PC-9 (cell line): ENCODE data around the gene CDC123. TPM values are rescaled to one million over a fixed set of nuclear protein-coding genes. Genes with fewer than 3 reads are reported as not detected.

Experiments used
- BruUV-seq: library from RNA; stranded (reverse); fragments of 400-500 nt; replicated peaks from 2 replicates; lab custom pipeline; 2021; lab: Mats Ljungman, UMichigan
- CTCF ChIA-PET: fragments of 300-600 bp; sonication (Branson Sonifier 250); formaldehyde crosslinking; loops from one replicate; lab custom pipeline; 2022; ENCODE audit warnings: antibody characterized with exemption; lab: Charles Lee
- POLR2A ChIA-PET: fragments of 300-600 bp; sonication (Branson Sonifier 250); formaldehyde crosslinking; loops from one replicate; lab custom pipeline; 2022; ENCODE audit warnings: antibody characterized with exemption; ENCODE audit not compliant: unreplicated experiment; lab: Charles Lee
- DNase-seq, 2 experiments: peaks; one replicate each; pipeline versions ENCODE4 v3.0.0 to v3.0.0-alpha.2; 2015 to 2022; ENCODE audit warnings: mixed read lengths in 1 of 2
- H2AFZ ChIP-seq: fragments of 200-600 bp; sonication (generic); 2 replicates; pipeline ENCODE4 v1.8.1; 2017; ENCODE audit warnings: antibody characterized with exemption
- H3F3A ChIP-seq: fragments of 200-600 bp; sonication (generic); 2 replicates; pipeline ENCODE4 v1.8.1; 2017; ENCODE audit warnings: antibody characterized with exemption, mild to moderate bottlenecking, low read depth; ENCODE audit not compliant: insufficient read depth
- H3K27ac ChIP-seq: fragments of 200-600 bp; sonication (generic); 2 replicates; pipeline ENCODE4 v1.6.1; 2016; ENCODE audit warnings: mixed run types
- H3K27me3 ChIP-seq: fragments of 200-600 bp; sonication (generic); 2 replicates; pipeline ENCODE4 v1.6.1; 2016; ENCODE audit warnings: low read depth, mixed run types; ENCODE audit not compliant: insufficient read depth
- H3K36me3 ChIP-seq: fragments of 200-600 bp; sonication (generic); 2 replicates; pipeline ENCODE4 v1.6.1; 2016; ENCODE audit warnings: low read depth, mixed run types
- H3K4me1 ChIP-seq: fragments of 200-600 bp; sonication (generic); replicated peaks from 2 replicates; pipeline ENCODE4 v1.6.1; 2016; ENCODE audit warnings: mixed run types; ENCODE audit not compliant: insufficient read depth
- H3K4me2 ChIP-seq: fragments of 200-600 bp; sonication (generic); 2 replicates; pipeline ENCODE4 v1.6.1; 2017; ENCODE audit warnings: mixed run types
- H3K4me3 ChIP-seq: fragments of 200-600 bp; sonication (generic); 2 replicates; pipeline ENCODE4 v1.6.1; 2016; ENCODE audit warnings: mixed run types
- H3K79me2 ChIP-seq: fragments of 200-600 bp; sonication (generic); 2 replicates; pipeline ENCODE4 v1.6.1; 2017; ENCODE audit warnings: low read depth, mixed run types
- H3K9me2 ChIP-seq: fragments of 200-600 bp; sonication (generic); 2 replicates; pipeline ENCODE4 v1.8.1; 2017; ENCODE audit warnings: mild to moderate bottlenecking; ENCODE audit not compliant: insufficient read depth
- H3K9me3 ChIP-seq: fragments of 200-600 bp; sonication (generic); 2 replicates; pipeline ENCODE4 v1.8.1; 2016; ENCODE audit warnings: low read depth; ENCODE audit not compliant: insufficient read depth
- H4K20me1 ChIP-seq: fragments of 200-600 bp; sonication (generic); 2 replicates; pipeline ENCODE4 v1.8.1; 2017; ENCODE audit not compliant: insufficient read depth
- EZH2 ChIP-seq: fragments of 200-600 bp; sonication (generic); IDR thresholded peaks from 2 replicates; pipeline ENCODE4 v1.8.0; 2017; ENCODE audit warnings: antibody characterized with exemption, low read depth
- intact Hi-C: fragments of 100-400 bp; cut with micrococcal nuclease; formaldehyde crosslinking; loops from one replicate; pipeline ENCODE4 v1.10.0; 2022; ENCODE audit not compliant: unreplicated experiment
- total RNA-seq: library from RNA; stranded (reverse); gene quantifications from 2 replicates; pipeline ENCODE4 v1.2.3, GENCODE V29; 2021
- TF ChIP-seq, protein P1 (sequence below): fragments of 200-600 bp; sonication (generic); conservative IDR thresholded peaks from 2 replicates; pipeline ENCODE4 v1.6.1; 2017; ENCODE audit warnings: mixed run types, antibody characterized with exemption, mild to moderate bottlenecking, moderate library complexity

CDC123 gene
- total RNA-seq, 1 experiment from 2014 or later, result 86.0 TPM

DNA sequence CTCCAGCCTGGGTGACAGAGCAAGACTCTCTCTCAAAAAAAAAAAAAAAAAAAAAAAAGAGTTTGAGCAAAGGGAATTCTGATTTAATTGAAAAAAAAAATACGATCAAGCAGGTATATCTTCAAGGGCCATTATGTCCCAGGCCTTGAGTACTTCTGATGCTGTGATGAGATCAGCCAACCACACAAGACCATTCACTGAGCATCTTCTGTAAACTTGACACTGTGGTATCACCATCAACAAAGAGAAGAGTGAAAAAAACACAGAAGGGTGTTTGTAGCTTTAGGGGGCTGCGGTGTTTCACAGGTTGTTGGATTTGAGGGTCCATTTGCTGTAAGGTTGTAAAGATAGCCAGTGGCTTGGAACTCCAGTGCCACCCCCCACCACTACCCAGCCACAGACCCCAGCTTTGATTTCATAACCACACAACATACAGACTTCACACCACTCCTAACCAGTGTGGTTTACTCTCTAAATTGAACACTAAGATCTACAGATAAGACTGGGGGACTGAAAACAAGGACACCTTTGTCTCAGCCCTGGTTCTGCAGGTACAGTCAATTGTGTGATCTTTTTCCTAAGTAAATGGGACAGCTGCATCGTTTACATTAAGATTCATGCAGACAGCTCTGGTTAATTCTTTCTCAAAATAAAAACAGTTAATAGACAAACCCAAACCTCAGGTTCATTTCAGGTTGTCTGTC, 66.4 kb downstream of the CDC123 start:
- H3K36me3 ChIP-seq, result no peaks in the 10 kb centered on the region
- DNase-seq, result peak in 1 of 2 experiments; percentile 37
- H3F3A ChIP-seq, result peaks cover 10% of the 10 kb centered on the region; the same call in 1 of the 2 replicates
- no peaks in the 10 kb centered on the region for H4K20me1 ChIP-seq
- ChIA-PET CTCF (interaction anchor here (1.0 kb wide), 1 partner anchor 394 kb away, joined by 3 read pairs; no protein-coding TSS in a partner anchor), POLR2A (no interaction called here)
- no peak overlapping the region for H3K27ac ChIP-seq
- no peaks in the 10 kb centered on the region for H3K27me3 ChIP-seq
- H3K79me2 ChIP-seq, result no peaks in the 10 kb centered on the region
- H2AFZ ChIP-seq, result no peak overlapping the region
- H3K9me2 ChIP-seq, result no peaks in the 10 kb centered on the region
- no peaks in the 10 kb centered on the region for H3K9me3 ChIP-seq
- TF ChIP-seq, protein P1, sequence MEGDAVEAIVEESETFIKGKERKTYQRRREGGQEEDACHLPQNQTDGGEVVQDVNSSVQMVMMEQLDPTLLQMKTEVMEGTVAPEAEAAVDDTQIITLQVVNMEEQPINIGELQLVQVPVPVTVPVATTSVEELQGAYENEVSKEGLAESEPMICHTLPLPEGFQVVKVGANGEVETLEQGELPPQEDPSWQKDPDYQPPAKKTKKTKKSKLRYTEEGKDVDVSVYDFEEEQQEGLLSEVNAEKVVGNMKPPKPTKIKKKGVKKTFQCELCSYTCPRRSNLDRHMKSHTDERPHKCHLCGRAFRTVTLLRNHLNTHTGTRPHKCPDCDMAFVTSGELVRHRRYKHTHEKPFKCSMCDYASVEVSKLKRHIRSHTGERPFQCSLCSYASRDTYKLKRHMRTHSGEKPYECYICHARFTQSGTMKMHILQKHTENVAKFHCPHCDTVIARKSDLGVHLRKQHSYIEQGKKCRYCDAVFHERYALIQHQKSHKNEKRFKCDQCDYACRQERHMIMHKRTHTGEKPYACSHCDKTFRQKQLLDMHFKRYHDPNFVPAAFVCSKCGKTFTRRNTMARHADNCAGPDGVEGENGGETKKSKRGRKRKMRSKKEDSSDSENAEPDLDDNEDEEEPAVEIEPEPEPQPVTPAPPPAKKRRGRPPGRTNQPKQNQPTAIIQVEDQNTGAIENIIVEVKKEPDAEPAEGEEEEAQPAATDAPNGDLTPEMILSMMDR, result no peak
- TF ChIP-seq EZH2, result no peak
- BruUV-seq, result no TSS peak
- H3K4me3 ChIP-seq, result no peak overlapping the region
- peaks cover 25% of the 10 kb centered on the region for H3K4me1 ChIP-seq
- intact Hi-C loops, result loop anchor here (5.0 kb wide), 2 partner anchors 285 to 640 kb away; no protein-coding TSS in a partner anchor
- H3K4me2 ChIP-seq, result no peak overlapping the region

DNA sequence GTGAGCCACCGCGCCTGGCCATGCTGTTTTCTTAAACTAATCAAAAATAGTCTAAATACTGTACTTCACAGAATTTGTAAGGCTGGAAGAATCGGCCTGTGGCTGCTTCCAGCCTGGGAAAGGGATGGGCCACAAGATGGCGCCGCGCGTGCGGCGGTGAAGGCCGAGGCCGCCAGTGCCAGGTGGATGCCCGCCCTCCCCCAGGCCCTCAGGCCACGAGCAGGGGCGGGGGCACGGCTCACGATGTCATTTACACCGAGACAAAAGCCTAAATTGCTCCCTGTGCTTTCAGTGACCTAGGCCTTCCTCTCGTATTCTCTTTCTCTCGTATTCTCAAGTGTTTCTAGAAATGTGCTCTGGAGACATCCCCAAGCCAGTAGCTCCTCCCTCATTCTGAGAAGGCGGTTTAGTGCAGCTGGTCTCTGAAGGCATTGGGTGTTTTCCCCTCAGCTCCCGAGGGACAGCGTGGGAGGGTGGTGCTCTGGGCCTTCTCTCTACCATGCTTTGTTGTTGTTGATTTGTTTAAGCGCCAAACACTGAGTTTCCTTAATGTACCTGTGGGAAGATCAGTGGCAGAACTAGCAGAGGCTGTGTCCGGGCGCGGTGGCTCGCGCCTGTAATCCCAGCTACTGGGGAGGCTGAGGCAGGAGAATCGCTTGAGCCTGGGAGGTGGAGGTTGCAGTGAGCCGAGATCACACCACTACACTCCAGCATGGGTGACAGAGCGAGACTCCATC, 68.4 kb downstream of the CDC123 start:
- no peak overlapping the region for H2AFZ ChIP-seq
- H4K20me1 ChIP-seq, result no peaks in the 10 kb centered on the region
- H3K27ac ChIP-seq, result peak overlapping the region; percentile 68
- ChIA-PET POLR2A (interaction anchor here (1.0 kb wide), 1 partner anchor 392 kb away, joined by 7 read pairs; no protein-coding TSS in a partner anchor), CTCF (interaction anchor here (0.6 to 1.1 kb wide), 6 partner anchors 13 to 443 kb away, joined by 4 to 20 read pairs (median 5); no protein-coding TSS in a partner anchor)
- peaks cover 10% of the 10 kb centered on the region; the same call in 1 of the 2 replicates for H3F3A ChIP-seq
- H3K4me3 ChIP-seq, result peak overlapping the region; percentile 31; the same call in 1 of the 2 replicates
- H3K79me2 ChIP-seq, result no peaks in the 10 kb centered on the region
- no peaks in the 10 kb centered on the region for H3K9me3 ChIP-seq
- BruUV-seq, result no TSS peak
- no peaks in the 10 kb centered on the region for H3K9me2 ChIP-seq
- H3K27me3 ChIP-seq, result no peaks in the 10 kb centered on the region
- TF ChIP-seq, protein P1, result peak; percentile 81
- TF ChIP-seq EZH2, result no peak
- intact Hi-C loops, result loop anchor here (1.0 to 5.0 kb wide), 7 partner anchors 85 to 810 kb away; partner anchors contain the start of gene CAMK1D
- peak; percentile 73 to 86 for DNase-seq
- H3K36me3 ChIP-seq, result no peaks in the 10 kb centered on the region
- H3K4me2 ChIP-seq, result peak overlapping the region; percentile 72
- peaks cover 30% of the 10 kb centered on the region for H3K4me1 ChIP-seq

DNA sequence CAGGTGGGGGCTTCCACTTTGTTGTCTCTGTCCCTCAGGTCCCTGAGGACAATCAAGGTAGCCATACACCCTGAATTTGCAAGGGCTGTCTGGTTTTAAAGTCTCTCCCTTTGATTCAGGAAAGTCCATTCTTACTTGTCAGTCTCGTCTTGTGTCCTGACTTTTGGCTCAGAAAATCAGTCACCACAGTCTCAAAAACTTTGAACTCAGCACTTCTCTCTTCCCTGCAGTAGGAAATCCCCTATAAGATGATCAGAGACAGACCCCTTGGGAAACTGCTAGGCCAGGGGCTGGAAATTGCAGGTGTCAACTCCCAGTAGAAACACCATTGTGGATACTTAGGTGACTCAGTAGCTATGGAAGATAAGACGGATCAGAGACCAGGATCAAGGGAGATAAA, 73.1 kb downstream of the CDC123 start:
- CTCF ChIA-PET, result no interaction called here
- Histone ChIP-seq H4K20me1 (no peaks in the 10 kb centered on the region), H3K9me3 (no peaks in the 10 kb centered on the region), H3K4me1 (peaks cover 44% of the 10 kb centered on the region), H3F3A (peaks cover 15% of the 10 kb centered on the region; the same call in 1 of the 2 replicates), H2AFZ (no peak overlapping the region), H3K27me3 (no peaks in the 10 kb centered on the region), H3K9me2 (no peaks in the 10 kb centered on the region), H3K27ac (no peak overlapping the region), H3K79me2 (no peaks in the 10 kb centered on the region), H3K36me3 (no peaks in the 10 kb centered on the region), H3K4me3 (no peak overlapping the region), H3K4me2 (no peak overlapping the region)
- POLR2A ChIA-PET, result no interaction called here
- no TSS peak for BruUV-seq
- no peak for TF ChIP-seq EZH2
- TF ChIP-seq, protein P1, result no peak
- DNase-seq, result no peak
- intact Hi-C loops, result no loop called here
